Uterus (tissue), 2 donors: ENCODE data around the gene C1QTNF7.

Source experiments
- CTCF ChIP-seq, 4 experiments: fragments of 200-600 bp in 2 of 4; fragments of 450-650 bp in 2 of 4; sonication (generic) in 2 of 4; IDR thresholded peaks; one replicate each; pipeline ENCODE4 v1.5.1; 2016 to 2019; ENCODE audit warnings: antibody characterized with exemption in 4 of 4, mild to moderate bottlenecking in 2 of 4, moderate library complexity in 1 of 4
- POLR2A ChIP-seq, 2 donors: fragments of 450-650 bp; IDR thresholded peaks; one replicate each; pipeline ENCODE4 v1.6.1; 2016; ENCODE audit warnings: antibody characterized with exemption in 2 of 2, mild to moderate bottlenecking in 1 of 2, moderate library complexity in 1 of 2

GRCh38 chr4:15458616-15459015, 30.8 kb downstream of the C1QTNF7 start:
- no peak for TF ChIP-seq CTCF (IDR thresholded peaks at IDR 0.05)
- TF ChIP-seq POLR2A (IDR thresholded peaks at IDR 0.05), result no peak
